SK-N-SH (cell line): ENCODE results near the gene CLRN2. TPM values are rescaled to one million over a fixed set of nuclear protein-coding genes. Genes with fewer than 3 reads are reported as not detected.

Experiments
- CTCF ChIA-PET: fragments of 300-600, 350-600 bp; formaldehyde crosslinking; extraction: SDS; loops from one replicate; lab custom pipeline; 2021; lab: Yijun Ruan, JAX
- POLR2A ChIA-PET: fragments of 350-600 bp; sonication (Branson Sonifier 250); formaldehyde crosslinking; extraction: SDS; loops from one replicate; lab custom pipeline; 2020; ENCODE audit warnings: antibody characterized with exemption, inconsistent platforms; lab: Yijun Ruan, JAX
- DNase-seq: peaks from one replicate; pipeline ENCODE4 v3.0.0; 2012
- H2AFZ ChIP-seq: fragments of 200-600 bp; sonication (generic); 2 replicates; pipeline ENCODE4 v1.8.1; 2016; ENCODE audit warnings: antibody characterized with exemption, mild to moderate bottlenecking, low read depth
- H3F3A ChIP-seq: fragments of 200-600 bp; sonication (generic); replicated peaks from 2 replicates; pipeline ENCODE3; 2016; ENCODE audit warnings: antibody characterized with exemption, mild to moderate bottlenecking; ENCODE audit not compliant: insufficient read depth
- H3K27ac ChIP-seq, 2 experiments: fragments of 200-500 bp in 1 of 2; fragments of 200-600 bp in 1 of 2; sonication (Bioruptor generic) in 1 of 2; sonication (generic), shearing (Covaris generic) in 1 of 2; 2 replicates each; pipeline versions ENCODE4 v1.5.1 to v1.6.1; 2014 to 2016; ENCODE audit warnings: low read depth in 2 of 2, inconsistent platforms in 1 of 2, low read length in 1 of 2, mild to moderate bottlenecking in 1 of 2, mixed read lengths in 1 of 2
- H3K27me3 ChIP-seq: fragments of 200-600 bp; sonication (generic), shearing (Covaris generic); 2 replicates; pipeline ENCODE4 v1.6.1; 2016; ENCODE audit warnings: mixed run types; ENCODE audit not compliant: insufficient read depth
- H3K36me3 ChIP-seq, 2 experiments: fragments of 200-500 bp in 1 of 2; fragments of 200-600 bp in 1 of 2; sonication (Bioruptor generic) in 1 of 2; sonication (generic) in 1 of 2; replicated peaks in 1 of 2; 2 replicates each; pipeline versions ENCODE3 to v1.5.1; 2014 to 2016; ENCODE audit warnings: low read length in 1 of 2, mild to moderate bottlenecking in 1 of 2; ENCODE audit not compliant: insufficient read depth in 2 of 2, control insufficient read depth in 1 of 2
- H3K4me1 ChIP-seq, 2 experiments: fragments of 200-500 bp in 1 of 2; fragments of 200-600 bp in 1 of 2; sonication (Bioruptor generic) in 1 of 2; sonication (generic), shearing (Covaris generic) in 1 of 2; 2 replicates each; pipeline versions ENCODE4 v1.5.1 to v1.6.1; 2014 to 2016; ENCODE audit warnings: low read depth in 1 of 2, low read length in 1 of 2, mixed run types in 1 of 2; ENCODE audit not compliant: insufficient read depth in 2 of 2, control insufficient read depth in 1 of 2
- H3K4me2 ChIP-seq: fragments of 200-600 bp; sonication (generic), shearing (Covaris generic); 2 replicates; pipeline ENCODE4 v1.6.1; 2017; ENCODE audit warnings: mixed run types
- H3K4me3 ChIP-seq, 2 experiments: fragments of 200-500 bp in 1 of 2; fragments of 200-600 bp in 1 of 2; sonication (Bioruptor generic) in 1 of 2; sonication (generic), shearing (Covaris generic) in 1 of 2; 2 replicates each; pipeline versions ENCODE4 v1.5.1 to v1.8.1; 2014 to 2016; ENCODE audit warnings: low read depth in 2 of 2, inconsistent platforms in 1 of 2, low read length in 1 of 2, mild to moderate bottlenecking in 1 of 2, mixed read lengths in 1 of 2, moderate library complexity in 1 of 2
- H3K79me2 ChIP-seq: fragments of 200-600 bp; sonication (generic); 2 replicates; pipeline ENCODE4 v1.8.1; 2017; ENCODE audit warnings: mild to moderate bottlenecking; ENCODE audit not compliant: insufficient read depth
- H3K9ac ChIP-seq: fragments of 200-600 bp; sonication (generic); 2 replicates; pipeline ENCODE4 v1.6.1; 2017; ENCODE audit warnings: mixed run types
- H3K9me2 ChIP-seq: fragments of 200-600 bp; sonication (generic); 2 replicates; pipeline ENCODE4 v1.6.1; 2017; ENCODE audit warnings: mixed run types
- H3K9me3 ChIP-seq: fragments of 200-600 bp; sonication (generic); 2 replicates; pipeline ENCODE4 v1.6.1; 2017; ENCODE audit warnings: mixed run types, mild to moderate bottlenecking, moderate library complexity
- H4K20me1 ChIP-seq: fragments of 200-600 bp; sonication (generic); 2 replicates; pipeline ENCODE4 v1.6.1; 2017; ENCODE audit warnings: mild to moderate bottlenecking, mixed run types; ENCODE audit not compliant: insufficient read depth
- EZH2phosphoT487 ChIP-seq: fragments of 200-600 bp; sonication (generic); IDR thresholded peaks from 2 replicates; pipeline ENCODE4 v1.6.1; 2017; ENCODE audit warnings: low read depth, mixed run types, mild to moderate bottlenecking, antibody characterized with exemption, moderate library complexity, borderline replicate concordance
- GABPA ChIP-seq: IDR thresholded peaks from 2 replicates; pipeline ENCODE4 v1.4.0; 2012; ENCODE audit warnings: low read depth, mild to moderate bottlenecking
- GATA2 ChIP-seq: sonication (generic); formaldehyde crosslinking; IDR thresholded peaks from 2 replicates; pipeline ENCODE4 v1.5.0; 2020; ENCODE audit warnings: mild to moderate bottlenecking, missing genetic modification reagents
- MAX ChIP-seq: IDR thresholded peaks from 2 replicates; pipeline ENCODE4 v1.4.0; 2012; ENCODE audit warnings: low read depth
- MEF2A ChIP-seq: IDR thresholded peaks from 2 replicates; pipeline ENCODE4 v1.4.0; 2012; ENCODE audit warnings: low read depth, borderline replicate concordance
- NFIC ChIP-seq: IDR thresholded peaks from 2 replicates; pipeline ENCODE4 v1.4.0; 2012; ENCODE audit warnings: borderline replicate concordance
- POLR2AphosphoS5 ChIP-seq: IDR thresholded peaks from 2 replicates; pipeline ENCODE4 v1.6.1; 2012; ENCODE audit warnings: low read depth, low read length
- RCOR1 ChIP-seq: fragments of 150-350 bp; IDR thresholded peaks from 2 replicates; pipeline ENCODE4 v1.6.1; 2017; ENCODE audit warnings: antibody characterized with exemption, low read length
- RXRA ChIP-seq: IDR thresholded peaks from 2 replicates; pipeline ENCODE4 v1.4.0; 2012; ENCODE audit warnings: low read depth, mild to moderate bottlenecking, borderline replicate concordance
- SIN3A ChIP-seq: IDR thresholded peaks from 2 replicates; pipeline ENCODE4 v1.6.1; 2012; ENCODE audit warnings: low read depth, mild to moderate bottlenecking, low read length, moderate library complexity, borderline replicate concordance
- SMC3 ChIP-seq: IDR thresholded peaks from 2 replicates; pipeline ENCODE4 v1.6.1; 2012; ENCODE audit warnings: low read depth, low read length, improper control_type of control experiment
- TAF1 ChIP-seq: IDR thresholded peaks from 2 replicates; pipeline ENCODE4 v1.6.1; 2012; ENCODE audit warnings: low read depth, mild to moderate bottlenecking, low read length, moderate library complexity, borderline replicate concordance
- TEAD4 ChIP-seq: IDR thresholded peaks from 2 replicates; pipeline ENCODE4 v1.4.0; 2012; ENCODE audit warnings: mild to moderate bottlenecking, borderline replicate concordance; ENCODE audit not compliant: insufficient read depth
- WGBS: methylation state at CpG from one replicate; pipeline ENCODE4 v1.1.6; 2017; ENCODE audit warnings: low lambda C conversion rate; 5-methylcytosine and 5-hydroxymethylcytosine counted together
- polyA plus RNA-seq, 3 experiments: library from polyadenylated mRNA; depleted of rRNA; stranded (reverse); fragments of >200 nt; gene quantifications; 2 replicates each; pipeline ENCODE4 v1.2.3, GENCODE V29; 2012
- TF ChIP-seq, protein P1 (sequence below): IDR thresholded peaks from 2 replicates; pipeline ENCODE4 v1.6.1; 2012; ENCODE audit warnings: mild to moderate bottlenecking, low read depth, low read length, moderate library complexity
- TF ChIP-seq, protein P2 (sequence below): fragments of 150-350 bp; IDR thresholded peaks from 2 replicates; pipeline ENCODE4 v1.6.1; 2017; ENCODE audit warnings: antibody characterized with exemption, low read length, low read depth, borderline replicate concordance
- TF ChIP-seq, protein P3 (sequence below): IDR thresholded peaks from 2 replicates; pipeline ENCODE4 v1.4.0; 2012; ENCODE audit warnings: low read depth, borderline replicate concordance
- TF ChIP-seq, protein P4 (sequence below): IDR thresholded peaks from 2 replicates; pipeline ENCODE4 v1.4.0; 2012; ENCODE audit warnings: low read depth, borderline replicate concordance

CLRN2 gene
- polyA plus RNA-seq, 1 of the 3 experiments (the other 2 are of a cell fraction): not detected

GRCh38 chr4:17489123-17489522 is 25.8 kb upstream of the CLRN2 start (continued):
- TF ChIP-seq, protein P1, sequence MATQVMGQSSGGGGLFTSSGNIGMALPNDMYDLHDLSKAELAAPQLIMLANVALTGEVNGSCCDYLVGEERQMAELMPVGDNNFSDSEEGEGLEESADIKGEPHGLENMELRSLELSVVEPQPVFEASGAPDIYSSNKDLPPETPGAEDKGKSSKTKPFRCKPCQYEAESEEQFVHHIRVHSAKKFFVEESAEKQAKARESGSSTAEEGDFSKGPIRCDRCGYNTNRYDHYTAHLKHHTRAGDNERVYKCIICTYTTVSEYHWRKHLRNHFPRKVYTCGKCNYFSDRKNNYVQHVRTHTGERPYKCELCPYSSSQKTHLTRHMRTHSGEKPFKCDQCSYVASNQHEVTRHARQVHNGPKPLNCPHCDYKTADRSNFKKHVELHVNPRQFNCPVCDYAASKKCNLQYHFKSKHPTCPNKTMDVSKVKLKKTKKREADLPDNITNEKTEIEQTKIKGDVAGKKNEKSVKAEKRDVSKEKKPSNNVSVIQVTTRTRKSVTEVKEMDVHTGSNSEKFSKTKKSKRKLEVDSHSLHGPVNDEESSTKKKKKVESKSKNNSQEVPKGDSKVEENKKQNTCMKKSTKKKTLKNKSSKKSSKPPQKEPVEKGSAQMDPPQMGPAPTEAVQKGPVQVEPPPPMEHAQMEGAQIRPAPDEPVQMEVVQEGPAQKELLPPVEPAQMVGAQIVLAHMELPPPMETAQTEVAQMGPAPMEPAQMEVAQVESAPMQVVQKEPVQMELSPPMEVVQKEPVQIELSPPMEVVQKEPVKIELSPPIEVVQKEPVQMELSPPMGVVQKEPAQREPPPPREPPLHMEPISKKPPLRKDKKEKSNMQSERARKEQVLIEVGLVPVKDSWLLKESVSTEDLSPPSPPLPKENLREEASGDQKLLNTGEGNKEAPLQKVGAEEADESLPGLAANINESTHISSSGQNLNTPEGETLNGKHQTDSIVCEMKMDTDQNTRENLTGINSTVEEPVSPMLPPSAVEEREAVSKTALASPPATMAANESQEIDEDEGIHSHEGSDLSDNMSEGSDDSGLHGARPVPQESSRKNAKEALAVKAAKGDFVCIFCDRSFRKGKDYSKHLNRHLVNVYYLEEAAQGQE: no peak
- no peak for TF ChIP-seq GATA2 (CRISPR knock-in tag)
- no peak for TF ChIP-seq SIN3A
- TF ChIP-seq SMC3: no peak
- TF ChIP-seq TEAD4: no peak
- TF ChIP-seq POLR2AphosphoS5: no peak
- no peak for TF ChIP-seq GABPA
- no peak for TF ChIP-seq RXRA
- TF ChIP-seq EZH2phosphoT487: no peak
- TF ChIP-seq MEF2A: no peak

DNA sequence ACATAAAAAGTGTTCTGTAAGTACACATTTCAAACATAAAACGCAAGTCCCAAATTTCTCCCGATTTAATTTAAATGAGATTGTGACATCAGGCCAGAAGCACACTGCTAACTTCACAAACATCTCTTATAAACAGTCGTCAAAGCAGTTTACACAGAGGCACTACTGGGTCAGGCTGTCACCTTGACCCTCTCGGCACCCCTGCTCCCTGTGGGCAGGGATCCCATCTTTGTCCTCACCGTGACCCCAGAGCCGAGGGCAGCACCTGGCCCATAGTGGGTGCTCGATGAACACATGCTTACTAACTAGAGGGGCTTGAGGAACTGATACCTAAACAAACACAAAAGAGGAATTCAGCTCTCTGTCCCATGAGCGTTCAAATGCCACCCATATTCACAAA is 25.2 kb upstream of the CLRN2 start:
- H3K27me3 ChIP-seq: no peaks in the 10 kb centered on the region
- no peaks in the 10 kb centered on the region for H3F3A ChIP-seq
- H2AFZ ChIP-seq: no peak overlapping the region
- CTCF ChIA-PET: interaction anchor here (0.6 to 9.8 kb wide), 4 partner anchors 17 to 782 kb away, joined by 3 to 62 read pairs (median 5); partner anchors contain the start of gene QDPR
- no peaks in the 10 kb centered on the region for H3K79me2 ChIP-seq
- no peak overlapping the region for H3K4me3 ChIP-seq
- TF ChIP-seq SMC3 (no peak), EZH2phosphoT487 (no peak), RCOR1 (no peak), SIN3A (no peak), MAX (no peak), NFIC (no peak), TEAD4 (no peak), TAF1 (no peak)
- TF ChIP-seq, protein P2, sequence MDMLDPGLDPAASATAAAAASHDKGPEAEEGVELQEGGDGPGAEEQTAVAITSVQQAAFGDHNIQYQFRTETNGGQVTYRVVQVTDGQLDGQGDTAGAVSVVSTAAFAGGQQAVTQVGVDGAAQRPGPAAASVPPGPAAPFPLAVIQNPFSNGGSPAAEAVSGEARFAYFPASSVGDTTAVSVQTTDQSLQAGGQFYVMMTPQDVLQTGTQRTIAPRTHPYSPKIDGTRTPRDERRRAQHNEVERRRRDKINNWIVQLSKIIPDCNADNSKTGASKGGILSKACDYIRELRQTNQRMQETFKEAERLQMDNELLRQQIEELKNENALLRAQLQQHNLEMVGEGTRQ: no peak
- TF ChIP-seq, protein P3, sequence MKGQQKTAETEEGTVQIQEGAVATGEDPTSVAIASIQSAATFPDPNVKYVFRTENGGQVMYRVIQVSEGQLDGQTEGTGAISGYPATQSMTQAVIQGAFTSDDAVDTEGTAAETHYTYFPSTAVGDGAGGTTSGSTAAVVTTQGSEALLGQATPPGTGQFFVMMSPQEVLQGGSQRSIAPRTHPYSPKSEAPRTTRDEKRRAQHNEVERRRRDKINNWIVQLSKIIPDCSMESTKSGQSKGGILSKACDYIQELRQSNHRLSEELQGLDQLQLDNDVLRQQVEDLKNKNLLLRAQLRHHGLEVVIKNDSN: no peak
- TF ChIP-seq, protein P4, sequence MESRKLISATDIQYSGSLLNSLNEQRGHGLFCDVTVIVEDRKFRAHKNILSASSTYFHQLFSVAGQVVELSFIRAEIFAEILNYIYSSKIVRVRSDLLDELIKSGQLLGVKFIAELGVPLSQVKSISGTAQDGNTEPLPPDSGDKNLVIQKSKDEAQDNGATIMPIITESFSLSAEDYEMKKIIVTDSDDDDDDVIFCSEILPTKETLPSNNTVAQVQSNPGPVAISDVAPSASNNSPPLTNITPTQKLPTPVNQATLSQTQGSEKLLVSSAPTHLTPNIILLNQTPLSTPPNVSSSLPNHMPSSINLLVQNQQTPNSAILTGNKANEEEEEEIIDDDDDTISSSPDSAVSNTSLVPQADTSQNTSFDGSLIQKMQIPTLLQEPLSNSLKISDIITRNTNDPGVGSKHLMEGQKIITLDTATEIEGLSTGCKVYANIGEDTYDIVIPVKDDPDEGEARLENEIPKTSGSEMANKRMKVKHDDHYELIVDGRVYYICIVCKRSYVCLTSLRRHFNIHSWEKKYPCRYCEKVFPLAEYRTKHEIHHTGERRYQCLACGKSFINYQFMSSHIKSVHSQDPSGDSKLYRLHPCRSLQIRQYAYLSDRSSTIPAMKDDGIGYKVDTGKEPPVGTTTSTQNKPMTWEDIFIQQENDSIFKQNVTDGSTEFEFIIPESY: no peak
- DNase-seq: peak; percentile 28
- peaks cover 5 to 61% of the 10 kb centered on the region in 2 experiments; a peak in 3 of 4 replicates for H3K4me1 ChIP-seq
- no peaks in the 10 kb centered on the region for H3K9me2 ChIP-seq
- 78% methylated on average over 4 of the region's 8 CpGs for whole genome bisulfite sequencing
- peak overlapping the region in 1 of 2 experiments; percentile 99; a peak in 3 of 4 replicates for H3K27ac ChIP-seq
- POLR2A ChIA-PET: interaction anchor here (5.0 kb wide), 1 partner anchor 21 kb away, joined by 67 read pairs; the partner anchor contains the start of gene QDPR
- H3K9ac ChIP-seq: no peak overlapping the region
- no peaks in the 10 kb centered on the region for H4K20me1 ChIP-seq
- H3K4me2 ChIP-seq: no peak overlapping the region
- H3K36me3 ChIP-seq: peaks cover 10 to 32% of the 10 kb centered on the region in 2 experiments
- no peaks in the 10 kb centered on the region for H3K9me3 ChIP-seq
